Measurements from ENCODE around the gene AGRP. TPM values are rescaled to one million over a fixed set of nuclear protein-coding genes. Genes with fewer than 3 reads are reported as not detected.
A peak's percentile ranks its signal among the peaks of the same experiment; 100 is the strongest.
"Not testable (repeated sequence)": the region's sequence is repeated elsewhere in the genome, so short reads cannot be mapped to it uniquely, and the experiment has no call there.

AGRP gene
- total RNA-seq, 1 donor from 2014 or later = not detected

DNA sequence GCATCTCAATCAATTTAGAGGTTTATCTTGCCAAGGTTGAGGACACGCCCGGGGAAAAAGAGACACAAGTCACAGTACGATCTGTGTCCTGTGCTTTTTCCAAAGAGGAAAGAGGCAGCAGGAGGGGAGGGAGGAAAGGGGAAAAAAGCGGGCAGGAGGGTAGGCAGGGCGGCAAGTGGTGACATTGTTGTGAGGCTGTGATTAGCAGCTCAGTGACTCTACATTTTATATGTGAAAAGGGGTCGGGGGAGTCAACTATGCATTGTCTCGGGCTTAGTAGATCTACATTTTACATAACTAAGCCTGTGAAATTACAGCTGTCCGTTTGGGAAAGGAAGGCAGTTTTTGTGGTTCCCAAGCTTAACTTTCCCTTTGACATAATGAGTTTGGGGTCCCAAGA lies 23.1 kb upstream of the AGRP start:
- FAIRE-seq (no peak), DNase-seq (ENCODE audit: low spot score in 2 of 2) (no peak)

DNA sequence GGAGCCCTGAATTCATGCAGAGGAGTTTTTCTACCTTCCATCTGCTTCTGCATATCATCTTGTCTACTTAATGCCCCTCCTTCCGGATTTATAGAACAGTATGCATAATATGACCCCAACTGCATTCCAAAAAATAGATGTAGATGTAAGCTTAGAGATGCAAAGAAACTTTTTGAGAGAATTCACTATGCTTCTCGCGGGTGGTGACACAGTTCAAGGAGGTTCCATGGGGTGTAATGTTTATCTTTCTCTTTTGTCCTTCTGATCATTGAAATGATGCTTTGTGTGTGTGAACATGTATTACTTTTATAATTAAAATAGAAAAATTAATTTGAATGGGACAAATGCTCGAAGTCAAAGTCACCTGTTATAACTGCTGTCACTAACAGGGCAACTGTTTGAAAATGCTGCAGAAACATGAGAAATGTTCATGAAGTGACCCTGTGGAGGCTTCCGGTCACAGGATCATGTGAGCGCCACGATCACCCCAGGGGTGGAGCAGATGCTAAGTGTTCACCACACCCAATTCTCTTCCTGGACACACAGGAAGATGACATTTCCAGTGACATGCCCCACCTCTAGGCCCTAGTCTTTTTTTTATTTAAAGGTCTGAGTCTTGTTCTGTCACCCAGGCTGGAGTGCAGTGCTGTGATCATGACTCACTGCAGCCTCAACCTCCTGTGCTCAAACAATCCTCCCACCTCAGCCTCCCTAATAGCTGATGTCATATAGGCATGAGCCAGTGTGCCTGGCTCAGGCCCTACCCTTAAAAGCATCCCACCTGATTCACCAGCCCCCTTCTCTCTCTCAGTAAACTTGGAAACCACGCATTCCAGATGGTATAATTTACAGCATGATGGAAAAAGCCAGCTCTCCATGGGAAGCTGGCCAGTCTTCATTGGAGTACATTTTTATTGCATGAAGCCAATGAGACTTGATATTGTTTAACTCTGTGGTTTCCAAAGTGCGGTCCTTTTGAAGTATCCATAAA lies 21.0 kb upstream of the AGRP start:
- peak in 1 of 2 donors; percentile 51 for DNase-seq (ENCODE audit: low spot score in 2 of 2)
- FAIRE-seq = no peak

GRCh38 chr16:67499106-67499505 lies 15.8 kb upstream of the AGRP start:
- FAIRE-seq (no peak), DNase-seq (ENCODE audit: low spot score in 2 of 2) (no peak)

- FAIRE-seq = no peak
Observed at GRCh38 chr16:67490335-67491096, 7.2 kb upstream of the AGRP start.

DNA sequence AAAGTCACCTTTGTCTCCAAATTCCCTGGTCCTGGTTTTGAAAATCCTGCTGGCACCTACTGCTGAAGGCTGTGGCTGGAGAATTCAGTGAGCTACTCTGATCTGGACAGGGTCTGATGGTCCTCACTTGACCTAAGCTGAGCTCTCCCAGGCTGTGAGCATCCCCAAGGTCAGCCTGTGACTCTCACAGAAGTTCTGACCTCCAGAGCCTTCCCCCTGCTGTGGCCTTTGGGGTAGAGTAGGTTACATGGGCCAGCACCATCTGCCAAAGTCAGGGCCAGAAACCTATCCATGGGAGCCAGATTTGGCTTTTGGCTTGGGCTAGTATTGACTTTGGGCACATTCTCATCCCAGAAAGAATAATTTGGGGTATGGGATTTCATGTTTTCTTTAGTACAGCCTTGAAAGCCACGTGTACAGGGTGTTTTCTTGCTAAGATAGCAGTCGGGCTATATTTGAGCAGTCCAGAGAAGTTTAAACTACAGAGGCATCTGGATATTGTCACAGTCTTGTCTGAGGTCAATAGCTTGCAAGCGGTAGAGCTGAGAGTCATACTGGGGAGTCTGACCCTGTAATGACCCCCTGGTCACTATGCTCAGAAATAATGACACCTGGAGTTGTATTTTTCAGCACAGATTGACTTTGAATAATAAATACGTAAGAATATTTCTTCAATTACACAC lies 6.2 kb upstream of the AGRP start:
- FAIRE-seq = no peak

More at GRCh38 chr16:67490335-67491096, 7.2 kb upstream of the AGRP start:
- no peak for DNase-seq (ENCODE audit: low spot score in 2 of 2)

DNA sequence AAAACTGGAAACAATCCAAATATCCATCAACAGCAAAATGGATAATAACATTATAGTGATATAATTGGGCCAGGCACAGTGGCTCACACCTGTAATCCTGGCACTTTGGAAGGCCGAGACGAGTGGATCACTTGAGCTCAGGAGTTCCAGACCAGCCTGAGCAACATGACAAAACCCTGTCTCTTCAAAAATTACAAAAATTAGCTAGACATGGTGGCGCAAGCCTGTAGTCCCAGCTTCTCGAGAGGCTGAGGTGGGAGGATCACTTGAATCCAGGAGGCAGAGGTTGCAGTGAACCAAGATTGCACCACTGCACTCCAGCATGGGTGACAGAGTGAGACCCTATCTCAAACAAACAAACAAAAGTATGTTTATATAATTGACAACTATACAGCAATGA lies 4.2 kb upstream of the AGRP start:
- DNase-seq (ENCODE audit: low spot score in 2 of 2); FAIRE-seq: not testable (repeated sequence)

More for the DNA sequence above, 6.2 kb upstream of the AGRP start:
- DNase-seq (ENCODE audit: low spot score in 2 of 2) = no peak

DNA sequence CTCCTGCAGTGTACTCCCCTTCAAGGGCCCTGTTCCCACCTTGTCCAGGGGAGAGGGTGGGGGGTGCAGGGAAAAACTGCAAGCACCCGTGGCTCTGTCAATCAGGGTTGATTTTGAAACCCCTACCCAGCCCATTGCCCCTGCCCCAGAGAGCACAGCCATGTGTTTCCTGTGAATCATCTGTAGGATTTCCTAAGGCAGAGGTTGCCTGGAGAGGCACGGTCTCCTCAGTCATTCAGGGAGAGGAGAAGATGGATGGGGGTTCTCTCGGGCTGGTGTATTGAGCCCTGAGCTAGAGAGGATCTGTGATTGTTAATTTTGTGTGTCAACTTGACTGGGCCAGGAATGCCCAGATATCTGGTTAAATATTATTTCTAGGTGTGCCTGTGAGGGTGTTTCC lies 3.5 kb upstream of the AGRP start:
- FAIRE-seq (no peak), DNase-seq (ENCODE audit: low spot score in 2 of 2) (no peak)

DNA sequence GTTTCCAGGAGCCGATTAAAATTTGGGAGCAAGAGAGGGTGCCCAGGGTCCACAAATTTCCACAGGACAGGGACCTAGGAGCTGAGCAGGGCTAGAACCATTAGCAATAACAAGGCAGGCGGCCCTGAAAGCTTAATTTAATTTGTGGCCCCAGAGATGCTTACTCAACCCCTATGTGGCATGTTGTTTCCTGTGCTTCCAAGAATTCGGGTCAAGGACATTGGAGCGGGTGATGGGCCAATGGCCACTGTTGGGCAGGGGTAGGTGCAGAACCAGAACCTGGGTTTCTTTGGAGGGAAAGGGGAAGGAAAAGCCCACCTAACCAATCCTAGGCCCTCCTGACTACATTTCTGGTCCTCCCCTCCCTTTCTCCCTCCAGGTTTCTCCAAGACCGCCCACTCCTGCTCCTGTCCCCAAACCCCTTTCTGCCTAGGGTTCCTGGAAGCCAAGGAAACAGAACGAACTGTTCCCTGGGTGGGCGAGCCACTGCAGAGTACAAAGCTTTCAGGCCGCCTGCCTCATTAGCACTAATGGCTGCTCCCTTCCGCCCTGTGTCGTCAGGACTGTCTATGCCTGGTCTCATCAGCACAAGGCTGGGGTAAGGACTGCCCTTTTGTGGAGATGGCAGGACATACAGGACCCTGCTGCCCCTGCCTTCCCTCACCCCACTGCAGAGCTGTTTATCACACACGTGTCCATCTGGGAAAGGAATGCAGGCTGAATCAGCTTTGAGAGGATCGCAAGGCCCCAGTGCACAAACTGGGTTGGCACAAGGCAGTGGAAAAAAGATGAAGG lies 581 bp upstream of the AGRP start:
- no peak for DNase-seq (ENCODE audit: low spot score in 2 of 2)

DNA sequence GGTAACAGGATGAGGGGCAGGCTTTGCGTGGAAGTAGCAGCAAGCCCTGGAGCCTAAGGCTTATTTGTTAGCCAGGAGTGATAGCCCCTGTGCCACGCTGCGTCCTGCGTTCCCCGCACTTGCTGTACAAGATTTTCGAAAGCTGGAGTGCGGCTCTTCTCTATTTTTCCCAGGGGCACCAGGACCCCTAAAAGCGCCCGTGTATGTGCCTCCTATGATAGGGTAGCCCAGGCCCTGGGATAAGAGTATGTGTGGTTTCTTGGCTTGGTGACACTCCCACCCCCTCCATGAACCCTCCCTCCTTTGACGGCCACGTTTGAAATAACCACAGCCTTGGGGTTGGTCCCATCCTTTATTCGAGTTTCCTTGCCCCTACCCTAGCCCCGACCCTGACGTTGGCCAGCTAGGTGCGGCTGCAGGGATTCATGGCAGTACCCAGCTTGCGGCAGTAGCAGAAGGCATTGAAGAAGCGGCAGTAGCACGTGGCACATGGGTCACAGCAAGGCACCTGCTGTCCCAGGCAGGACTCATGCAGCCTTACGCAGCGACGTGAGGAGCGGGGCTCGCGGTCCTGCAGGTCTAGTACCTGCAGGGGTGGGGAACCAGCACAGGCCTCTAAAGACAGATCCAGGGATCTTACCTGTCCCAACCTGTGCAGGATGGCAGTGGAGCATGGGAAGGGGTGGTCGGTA lies 968 bp downstream of the AGRP start:
- DNase-seq (ENCODE audit: low spot score in 2 of 2) = no peak
- FAIRE-seq = no peak

More for the DNA sequence above, 581 bp upstream of the AGRP start:
- no peak for FAIRE-seq

DNA sequence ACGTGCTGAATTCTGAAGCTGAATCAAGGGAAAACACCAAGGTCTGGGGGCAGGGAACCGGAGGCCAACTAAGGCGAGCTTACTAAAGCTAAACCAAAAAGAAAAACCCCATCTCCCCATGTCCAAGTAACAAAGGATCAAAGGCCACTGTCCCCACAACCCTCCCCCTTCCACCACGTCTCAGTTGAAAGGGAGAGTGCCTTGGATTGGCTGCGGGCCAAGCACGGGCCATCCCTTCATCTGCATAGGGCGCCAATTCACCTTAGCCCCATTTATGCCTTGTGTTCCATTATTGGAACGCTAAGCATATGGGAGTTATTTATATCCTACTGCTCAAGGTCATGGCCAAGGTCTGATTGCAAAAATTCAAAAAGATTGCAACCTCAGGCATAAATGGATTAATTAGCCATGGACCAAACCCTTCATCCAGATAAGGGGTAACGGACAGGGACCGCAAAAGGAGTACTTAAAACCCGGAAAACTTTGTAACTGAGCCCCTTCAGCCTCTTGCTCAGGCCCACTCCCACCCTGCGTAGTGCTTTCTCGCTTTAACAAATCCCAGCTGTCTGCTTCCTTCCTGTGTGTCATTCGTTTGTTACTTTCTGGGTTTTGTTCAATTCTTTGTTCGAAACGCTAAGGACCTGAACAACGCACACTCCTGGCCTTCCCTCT lies 1.6 kb downstream of the AGRP start:
- no peak for DNase-seq (ENCODE audit: low spot score in 2 of 2)

GRCh38 chr16:67480833-67481560 lies 2.4 kb downstream of the AGRP start, which contains the start of gene ATP6V0D1:
TSS of gene ATP6V0D1 (minus strand) at chr16:67481157. CDS start at chr16:67481086, 71 bp downstream.
- DNase-seq (ENCODE audit: low spot score in 2 of 2) (peak; percentile 89 to 97), FAIRE-seq (no peak)

More for the DNA sequence above, 1.6 kb downstream of the AGRP start:
- FAIRE-seq = no peak

- FAIRE-seq = no peak
- DNase-seq (ENCODE audit: low spot score in 2 of 2) = no peak
Observed at GRCh38 chr16:67477960-67478554, 5.3 kb downstream of the AGRP start.

GRCh38 chr16:67474551-67475455 lies 8.5 kb downstream of the AGRP start:
- DNase-seq (ENCODE audit: low spot score in 2 of 2) (no peak), FAIRE-seq (no peak)

- DNase-seq (ENCODE audit: low spot score in 2 of 2) = no peak
- FAIRE-seq = no peak
Observed at GRCh38 chr16:67471758-67472384, 11.5 kb downstream of the AGRP start.

DNA sequence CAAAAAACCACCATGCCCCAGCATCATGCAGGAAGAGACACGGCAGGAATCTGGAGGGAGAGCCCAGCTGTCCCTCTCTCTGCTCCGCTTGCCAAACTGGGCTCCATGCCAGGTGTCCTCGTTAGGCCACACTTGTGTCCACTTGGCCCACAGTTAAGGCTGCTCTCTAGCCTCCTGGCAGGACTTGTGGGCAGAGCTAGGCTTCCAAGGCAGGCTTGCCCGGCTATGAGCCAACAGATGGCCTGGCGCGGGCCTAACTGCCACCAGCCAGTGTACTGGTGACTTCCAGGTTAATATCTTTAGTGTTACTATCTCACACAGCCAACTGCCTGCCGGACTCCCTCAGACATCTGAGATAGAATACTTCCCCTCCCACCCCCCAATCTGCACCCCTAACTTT lies 13.0 kb downstream of the AGRP start:
- DNase-seq (ENCODE audit: low spot score in 2 of 2) (peak; percentile 52 to 74), FAIRE-seq (no peak)

DNA sequence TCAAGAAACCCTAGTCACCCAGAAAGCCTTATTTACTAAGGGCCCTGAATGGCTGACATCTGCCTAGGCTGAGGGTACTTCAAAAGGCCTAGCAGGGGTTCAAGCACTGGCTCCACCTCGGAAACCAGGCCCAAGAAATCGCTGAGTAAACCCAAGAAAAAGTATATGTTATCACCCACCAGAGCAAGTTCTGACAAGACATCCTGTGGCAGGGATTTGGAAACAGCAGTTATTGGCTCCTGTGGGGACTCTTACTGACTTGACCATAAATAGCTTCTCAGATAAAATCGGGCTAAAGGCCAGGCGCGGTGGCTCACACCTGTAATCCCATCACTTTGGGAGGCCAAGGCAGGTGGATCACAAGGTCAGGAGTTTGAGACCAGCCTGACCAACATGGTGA lies 14.6 kb downstream of the AGRP start:
- FAIRE-seq = no peak
- DNase-seq (ENCODE audit: low spot score in 2 of 2) = no peak

Data from frontal cortex (tissue), 4 donors.